COLO829 (cell line): ENCODE measurements around the gene SLC6A19.
"Not testable (repeated sequence)": the region's sequence is repeated elsewhere in the genome, so short reads cannot be mapped to it uniquely, and the experiment has no call there.

ENCODE experiments used
- DNase-seq: peaks from one replicate; pipeline ENCODE4 v3.0.0; 2012; ENCODE audit warnings: low spot score

The SLC6A19 gene

DNA sequence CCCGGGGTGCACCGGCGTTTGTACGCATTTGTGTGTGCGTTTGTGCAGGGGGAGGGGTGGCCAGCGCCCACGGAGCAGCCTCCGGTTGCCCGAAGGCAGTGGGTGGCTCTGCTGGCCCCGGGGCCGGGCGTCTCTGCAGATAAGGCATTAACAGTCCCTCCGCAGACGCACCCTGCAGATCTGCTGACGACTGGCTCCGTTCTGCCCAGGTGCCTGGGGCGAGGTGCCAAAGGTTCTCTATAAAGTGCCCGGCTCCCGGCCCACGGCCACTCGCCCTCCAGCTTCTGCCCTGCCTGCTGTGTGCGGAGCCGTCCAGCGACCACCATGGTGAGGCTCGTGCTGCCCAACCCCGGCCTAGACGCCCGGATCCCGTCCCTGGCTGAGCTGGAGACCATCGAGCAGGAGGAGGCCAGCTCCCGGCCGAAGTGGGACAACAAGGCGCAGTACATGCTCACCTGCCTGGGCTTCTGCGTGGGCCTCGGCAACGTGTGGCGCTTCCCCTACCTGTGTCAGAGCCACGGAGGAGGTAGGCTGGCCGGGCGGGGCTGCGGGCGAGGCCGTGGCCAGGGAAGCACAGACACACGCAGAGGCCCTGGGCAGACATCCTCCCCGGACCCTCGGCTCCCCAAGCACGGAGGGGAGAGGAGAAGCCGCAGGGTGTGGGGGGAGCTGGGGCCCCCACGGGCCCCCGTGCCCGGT is at the start of gene SLC6A19:
Gene SLC6A19 (plus strand): TSS at position 269 of the 699 bp plus-strand sequence. CDS start 56 bp downstream, at position 325.
- no peak for DNase-seq

DNA sequence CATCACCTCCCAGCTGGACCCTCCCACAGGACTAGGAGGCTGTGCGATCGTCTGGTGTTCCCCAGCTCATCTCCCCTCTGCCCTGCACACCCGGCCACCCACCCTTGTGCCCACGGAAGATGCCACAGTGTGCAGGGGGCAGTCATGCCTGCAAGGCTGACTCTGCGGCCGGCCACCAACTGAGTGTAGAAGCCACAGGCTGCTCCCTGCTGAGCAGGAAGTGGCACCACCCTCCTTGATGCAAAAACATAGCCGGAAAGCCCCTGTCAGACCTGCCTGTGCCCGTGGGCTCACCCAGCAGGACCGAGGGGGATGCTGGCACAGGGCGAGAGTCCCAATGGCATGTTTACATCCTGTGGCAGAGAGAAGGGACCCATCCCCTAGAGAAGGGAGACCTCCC is 49.2 kb upstream of the SLC6A19 start:
- no peak for DNase-seq

DNA sequence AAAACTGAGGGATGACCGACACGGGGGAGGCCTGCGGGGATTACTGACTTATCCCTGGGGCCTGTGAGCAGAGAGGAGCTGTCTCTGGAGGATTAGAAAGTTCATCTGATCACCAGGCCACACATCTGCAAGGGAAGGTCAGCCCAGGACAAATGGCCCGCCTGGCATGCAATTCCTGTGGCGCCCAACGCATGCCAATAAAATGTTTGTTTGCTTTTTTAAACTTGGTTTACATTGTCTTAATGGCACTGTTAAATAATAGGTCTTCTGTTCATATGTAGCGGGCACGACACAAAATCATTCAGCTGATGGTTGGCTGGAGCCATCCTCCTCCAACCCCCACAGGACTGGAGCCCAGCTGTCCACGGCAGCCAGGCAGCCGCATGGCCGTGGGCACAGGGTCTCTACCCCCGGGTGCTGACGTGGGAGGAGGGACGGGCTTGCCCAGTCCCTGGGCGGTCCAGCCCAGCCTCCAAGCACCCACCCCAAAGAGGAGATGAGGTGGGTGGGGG is 48.6 kb upstream of the SLC6A19 start:
- peak; percentile 45 for DNase-seq

- DNase-seq = no peak
These were observed 48.0 kb upstream of the SLC6A19 start for GRCh38 chr5:1153428-1153827.

DNA sequence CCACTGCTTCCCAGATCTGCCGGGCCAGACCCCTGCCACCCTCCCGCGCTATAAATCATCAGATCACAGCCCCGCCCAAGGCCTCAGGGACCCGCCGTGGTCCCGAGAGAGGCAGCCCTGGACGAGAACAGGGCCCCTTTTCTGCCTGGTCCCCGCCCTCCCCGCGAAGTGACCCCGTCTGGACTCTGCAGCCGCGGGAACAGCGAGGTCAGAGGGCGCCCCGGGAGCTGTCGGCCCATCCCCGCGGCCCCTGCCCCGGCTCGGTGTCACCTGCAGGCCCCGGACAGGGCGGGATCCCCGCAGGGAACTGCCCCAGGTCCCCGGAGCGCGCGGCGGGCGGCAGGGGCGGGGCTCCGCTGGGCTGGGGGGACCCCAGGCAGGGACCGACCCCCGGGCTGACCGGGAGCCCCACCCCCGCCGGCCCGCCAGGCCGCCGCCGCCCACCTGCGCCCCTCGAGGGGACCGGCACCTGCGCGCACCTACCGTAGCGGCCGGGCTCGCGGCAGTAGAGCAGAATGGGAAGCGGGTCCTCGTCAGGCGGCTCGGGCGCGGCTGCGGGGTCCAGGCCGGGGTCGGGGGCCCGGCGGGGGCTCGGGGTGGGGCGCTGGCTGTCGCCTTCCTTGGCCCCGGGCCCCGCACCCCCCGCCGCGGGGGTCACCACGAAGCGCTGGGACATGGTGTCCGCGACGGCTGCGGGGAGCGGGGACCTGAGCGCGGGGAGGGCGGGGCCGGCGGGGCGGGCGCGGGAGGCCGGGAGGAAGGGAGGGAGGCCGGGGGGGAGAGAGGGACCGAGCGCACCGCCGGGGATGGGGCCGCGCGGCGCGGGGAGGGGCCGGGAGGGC is 46.0 kb upstream of the SLC6A19 start:
- no peak for DNase-seq

GRCh38 chr5:1156033-1156753 is 45.2 kb upstream of the SLC6A19 start:
- no peak for DNase-seq

- no peak for DNase-seq
These were observed 44.5 kb upstream of the SLC6A19 start for GRCh38 chr5:1156754-1157460.

DNA sequence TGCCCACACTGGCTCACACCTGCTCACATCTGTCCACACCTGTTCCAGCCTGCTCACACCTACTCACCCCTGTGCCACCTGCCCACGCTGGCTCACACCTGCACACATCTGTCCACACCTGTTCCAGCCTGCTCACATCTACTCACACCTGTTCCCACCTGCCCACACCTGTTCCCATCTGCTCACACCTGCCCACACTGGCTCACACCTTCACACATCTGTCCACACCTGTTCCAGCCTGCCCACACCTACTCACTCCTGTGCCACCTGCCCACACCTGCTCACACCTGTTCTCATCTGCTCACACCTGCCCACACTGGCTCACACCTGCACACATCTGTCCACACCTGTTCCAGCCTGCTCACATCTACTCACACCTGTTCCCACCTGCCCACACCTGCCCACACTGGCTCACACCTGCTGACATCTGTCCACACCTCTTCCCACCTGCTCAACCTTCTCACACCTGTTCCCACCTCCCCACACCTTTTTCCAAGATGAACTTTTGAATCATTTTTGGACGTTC is 43.9 kb upstream of the SLC6A19 start:
- not testable (repeated sequence) for DNase-seq

- DNase-seq = no peak
These were observed 42.6 kb upstream of the SLC6A19 start for GRCh38 chr5:1158647-1159340.

GRCh38 chr5:1159341-1159675 is 42.1 kb upstream of the SLC6A19 start:
- no peak for DNase-seq

DNA sequence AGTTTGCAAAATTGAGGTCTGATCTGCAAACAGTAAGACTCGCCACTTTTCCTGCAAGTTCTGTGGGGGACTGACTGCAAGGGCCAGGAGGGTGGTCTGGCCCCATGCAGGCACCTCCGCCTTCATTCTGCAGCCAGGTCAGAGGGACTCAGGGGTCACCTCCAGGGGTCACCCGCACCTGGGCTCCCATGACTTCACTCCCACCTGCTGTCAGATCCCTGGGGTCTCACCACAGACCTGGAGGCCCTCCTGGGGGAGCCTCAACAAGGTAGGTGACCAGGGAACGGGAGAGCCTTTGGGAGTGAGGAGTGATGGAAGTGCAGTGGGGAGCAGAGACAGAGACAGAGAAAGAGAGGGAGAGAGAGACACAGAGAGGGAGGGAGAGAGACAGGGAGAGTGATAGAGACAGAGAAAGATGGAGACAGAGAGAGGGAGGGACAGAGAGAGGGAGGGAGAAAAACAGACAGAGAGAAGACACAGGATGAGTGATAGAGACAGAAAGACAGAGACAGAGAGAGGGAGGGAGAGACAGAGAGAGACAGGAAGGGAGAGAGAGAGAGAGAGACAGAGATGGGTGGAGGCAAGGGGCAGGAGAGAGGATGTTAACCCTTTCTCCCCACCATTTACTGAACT is 41.5 kb upstream of the SLC6A19 start:
- DNase-seq = no peak

- no peak for DNase-seq
These were observed 40.1 kb upstream of the SLC6A19 start for GRCh38 chr5:1161108-1161832.

DNA sequence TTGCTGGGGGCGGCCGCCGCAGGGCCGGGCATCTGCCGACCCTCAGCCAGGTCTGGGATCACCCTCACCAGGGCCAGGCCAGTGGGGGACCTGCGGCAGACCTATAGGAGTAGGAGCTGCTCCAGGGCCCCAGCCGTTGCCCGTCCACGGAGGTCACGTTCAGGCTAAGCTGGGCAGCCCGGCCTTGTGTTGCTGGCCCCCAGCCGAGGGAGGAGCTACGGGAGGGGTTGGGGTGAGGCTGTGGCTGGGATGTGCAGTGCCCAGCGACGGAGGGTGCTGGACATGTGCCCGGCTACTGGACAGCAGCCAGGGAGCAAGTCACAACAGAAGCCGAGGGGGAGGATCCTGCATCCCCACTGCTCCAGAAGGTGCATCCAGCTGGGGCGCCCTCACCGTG is 39.6 kb upstream of the SLC6A19 start:
- DNase-seq = no peak

DNA sequence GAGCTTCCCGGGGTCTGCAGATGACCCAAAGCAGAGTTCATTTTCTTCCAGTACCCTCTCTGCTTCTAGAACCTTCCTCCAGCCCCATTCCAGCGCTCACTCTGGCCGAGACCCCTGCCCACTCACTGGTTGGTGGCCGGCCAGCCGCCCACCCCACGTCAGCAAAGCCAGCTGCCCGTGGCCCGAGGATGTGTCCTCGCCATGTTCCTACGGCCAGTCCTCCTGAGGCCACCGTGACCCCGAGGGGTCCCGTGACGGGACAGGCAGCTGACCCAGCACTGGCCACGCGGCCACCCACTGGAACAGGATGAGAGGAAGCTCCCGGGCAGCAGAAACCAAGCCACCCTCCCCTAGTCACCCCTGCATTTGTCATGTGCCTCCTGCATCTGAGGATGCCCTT is 39.1 kb upstream of the SLC6A19 start:
- no peak for DNase-seq

- no peak for DNase-seq
These were observed 38.6 kb upstream of the SLC6A19 start for GRCh38 chr5:1162751-1163150.

- no peak for DNase-seq
These were observed 38.0 kb upstream of the SLC6A19 start for GRCh38 chr5:1163366-1163765.

- DNase-seq = no peak
These were observed 37.5 kb upstream of the SLC6A19 start for GRCh38 chr5:1163879-1164278.

DNA sequence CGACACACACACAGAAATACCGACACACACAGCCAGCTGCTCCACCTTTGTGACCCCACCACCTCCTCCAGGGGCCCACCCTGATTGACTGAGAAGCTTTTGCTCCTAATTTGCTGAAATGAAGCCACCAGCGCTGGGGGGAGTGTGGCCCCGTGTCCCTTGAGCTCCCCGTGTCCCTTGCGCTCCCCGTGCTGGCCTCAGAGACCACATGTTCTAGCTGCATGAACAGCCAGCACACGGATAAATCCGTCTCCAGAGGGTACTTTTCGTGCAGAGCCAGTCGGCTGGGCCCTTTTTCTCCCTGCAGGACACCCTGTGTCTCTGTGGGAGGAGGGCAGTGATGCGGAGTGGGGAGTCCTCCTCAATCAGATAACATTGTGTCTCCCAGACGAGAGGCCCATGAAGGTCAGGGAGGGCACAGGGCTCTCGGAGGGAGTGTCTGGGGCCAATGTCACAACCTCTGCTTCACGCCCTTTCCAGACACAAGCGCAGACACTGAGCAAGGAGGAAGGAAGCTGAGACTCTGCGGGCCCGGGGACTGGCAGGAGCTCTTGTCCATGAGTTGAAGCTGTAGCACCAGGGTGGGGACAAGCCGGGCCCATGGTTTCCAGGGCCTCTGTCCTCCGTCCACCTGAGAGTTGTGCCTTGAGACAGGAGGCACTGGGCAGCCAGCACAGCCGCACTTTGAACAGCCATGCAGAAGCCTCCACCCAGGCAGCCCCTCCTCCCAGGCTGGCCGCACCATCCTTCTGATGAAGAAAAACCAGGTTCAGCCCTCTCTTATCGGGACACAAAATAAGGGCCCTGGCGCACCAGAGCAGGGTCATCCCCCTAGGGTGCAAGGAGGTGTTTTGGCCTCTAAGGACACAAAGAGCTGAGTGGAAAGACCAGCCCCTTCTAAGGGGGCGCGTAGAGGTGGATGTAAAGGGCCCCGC is 36.4 kb upstream of the SLC6A19 start:
- DNase-seq = no peak

DNA sequence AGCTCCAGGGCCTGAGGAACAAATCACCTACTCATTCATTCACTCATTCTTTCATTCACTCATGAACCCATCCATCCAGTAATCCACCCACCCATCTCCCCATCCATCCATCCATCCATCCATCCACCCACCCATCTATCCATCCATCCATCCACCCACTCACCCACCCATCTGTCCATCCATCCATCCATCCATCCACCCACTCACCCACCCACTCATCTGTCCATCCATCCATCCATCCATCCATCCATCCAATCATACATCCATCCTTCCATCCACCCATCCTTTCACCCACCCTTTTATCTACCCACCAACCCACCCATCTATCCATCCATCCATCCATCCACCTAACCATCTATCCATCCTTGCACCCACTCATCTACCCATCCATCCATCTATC is 35.5 kb upstream of the SLC6A19 start:
- DNase-seq = no peak
